HEK293 (cell line): ENCODE results near the gene NABP2.

ENCODE experiments used
- CTCF ChIA-PET: fragments of 350-600 bp; formaldehyde crosslinking; extraction: SDS; loops from one replicate; lab custom pipeline; 2021; ENCODE audit warnings: antibody characterized with exemption; lab: Yijun Ruan, JAX
- POLR2A ChIA-PET: fragments of 300-600 bp; formaldehyde crosslinking; extraction: SDS; loops from one replicate; lab custom pipeline; 2020; ENCODE audit warnings: antibody characterized with exemption, inconsistent platforms; lab: Yijun Ruan, JAX
- H3K27ac ChIP-seq: fragments of 200-500 bp; sonication (Bioruptor generic); 2 replicates; pipeline ENCODE4 v1.5.1; 2014; ENCODE audit warnings: low read depth, low read length, control low read depth, inconsistent platforms; ENCODE audit errors: extremely low read depth
- H3K36me3 ChIP-seq, 2 experiments: fragments of 200-500 bp in 1 of 2; sonication (Bioruptor generic) in 1 of 2; 1 replicate in 1 of 2; 2 replicates in 1 of 2; pipeline ENCODE4 v1.5.1; 2014 to 2017; ENCODE audit warnings: inconsistent platforms in 2 of 2, low read length in 2 of 2; ENCODE audit not compliant: control insufficient read depth in 2 of 2, insufficient read depth in 1 of 2
- H3K4me1 ChIP-seq: fragments of 200-500 bp; sonication (Bioruptor generic); 2 replicates; pipeline ENCODE4 v1.5.1; 2014; ENCODE audit warnings: mild to moderate bottlenecking, low read length, inconsistent platforms; ENCODE audit not compliant: control insufficient read depth, insufficient read depth
- H3K4me3 ChIP-seq: 2 replicates; pipeline ENCODE4 v1.5.1; 2011; ENCODE audit warnings: low read depth, mild to moderate bottlenecking, control low read depth, low read length, moderate library complexity
- H3K9me3 ChIP-seq: fragments of 200-500 bp; sonication (Bioruptor generic); 2 replicates; pipeline ENCODE4 v1.5.1; 2014; ENCODE audit warnings: low read depth, low read length, inconsistent platforms; ENCODE audit not compliant: control insufficient read depth, insufficient read depth
- EGR2 ChIP-seq: fragments of 450-650 bp; formaldehyde crosslinking; IDR thresholded peaks from 2 replicates; pipeline ENCODE4 v1.5.1; 2016; ENCODE audit warnings: low read depth, missing biosample characterization, missing genetic modification characterization
- FEZF1 ChIP-seq: fragments of 450-650 bp; formaldehyde crosslinking; IDR thresholded peaks from 2 replicates; pipeline ENCODE4 v1.5.1; 2016; ENCODE audit warnings: missing biosample characterization, missing genetic modification characterization
- GLI2 ChIP-seq: fragments of 450-650 bp; formaldehyde crosslinking; IDR thresholded peaks from 2 replicates; pipeline ENCODE4; 2017; ENCODE audit warnings: missing biosample characterization, missing genetic modification characterization, low read depth, borderline replicate concordance
- KLF1 ChIP-seq: fragments of 450-650 bp; formaldehyde crosslinking; IDR thresholded peaks from 2 replicates; pipeline ENCODE4 v1.5.1; 2016; ENCODE audit warnings: missing biosample characterization, missing genetic modification characterization
- KLF7 ChIP-seq: fragments of 450-650 bp; formaldehyde crosslinking; IDR thresholded peaks from 2 replicates; pipeline ENCODE4 v1.5.1; 2016; ENCODE audit warnings: missing biosample characterization, missing genetic modification characterization, borderline replicate concordance
- RBAK ChIP-seq: fragments of 450-650 bp; formaldehyde crosslinking; IDR thresholded peaks from 2 replicates; pipeline ENCODE4 v1.5.1; 2016; ENCODE audit warnings: missing biosample characterization, missing genetic modification characterization
- SALL2 ChIP-seq: fragments of 450-650 bp; formaldehyde crosslinking; IDR thresholded peaks from 2 replicates; pipeline ENCODE4 v1.5.0; 2017; ENCODE audit warnings: missing biosample characterization, mild to moderate bottlenecking, missing genetic modification characterization, borderline replicate concordance
- WT1 ChIP-seq: fragments of 450-650 bp; formaldehyde crosslinking; IDR thresholded peaks from 2 replicates; pipeline ENCODE4 v1.5.1; 2016; ENCODE audit warnings: missing biosample characterization, missing genetic modification characterization
- ZFP37 ChIP-seq: fragments of 450-650 bp; formaldehyde crosslinking; IDR thresholded peaks from 2 replicates; pipeline ENCODE4 v1.5.1; 2016; ENCODE audit warnings: missing biosample characterization, missing genetic modification characterization
- ZFP69B ChIP-seq: fragments of 450-650 bp; formaldehyde crosslinking; IDR thresholded peaks from 2 replicates; pipeline ENCODE4 v1.5.1; 2016; ENCODE audit warnings: missing biosample characterization, missing genetic modification characterization
- ZNF10 ChIP-seq: fragments of 450-650 bp; formaldehyde crosslinking; IDR thresholded peaks from 2 replicates; pipeline ENCODE4 v1.5.1; 2017; ENCODE audit warnings: missing biosample characterization, missing genetic modification characterization
- ZNF146 ChIP-seq: fragments of 450-650 bp; formaldehyde crosslinking; IDR thresholded peaks from 2 replicates; pipeline ENCODE4 v1.5.1; 2016; ENCODE audit warnings: missing biosample characterization, missing genetic modification characterization
- ZNF155 ChIP-seq: fragments of 450-650 bp; formaldehyde crosslinking; IDR thresholded peaks from 2 replicates; pipeline ENCODE4 v1.5.1; 2016; ENCODE audit warnings: missing biosample characterization, missing genetic modification characterization
- ZNF214 ChIP-seq: fragments of 450-650 bp; formaldehyde crosslinking; IDR thresholded peaks from 2 replicates; pipeline ENCODE4 v1.5.1; 2017; ENCODE audit warnings: missing biosample characterization, mild to moderate bottlenecking, missing genetic modification characterization, borderline replicate concordance
- ZNF221 ChIP-seq: fragments of 450-650 bp; formaldehyde crosslinking; IDR thresholded peaks from 2 replicates; pipeline ENCODE4 v1.5.1; 2017; ENCODE audit warnings: missing biosample characterization, missing genetic modification characterization, borderline replicate concordance
- ZNF302 ChIP-seq: fragments of 450-650 bp; formaldehyde crosslinking; IDR thresholded peaks from 2 replicates; pipeline ENCODE4 v1.5.1; 2016; ENCODE audit warnings: missing biosample characterization, missing genetic modification characterization, low read depth
- ZNF341 ChIP-seq: fragments of 450-650 bp; formaldehyde crosslinking; IDR thresholded peaks from 2 replicates; pipeline ENCODE4; 2016; ENCODE audit warnings: low read depth, missing biosample characterization, missing genetic modification characterization
- ZNF426 ChIP-seq: fragments of 450-650 bp; formaldehyde crosslinking; IDR thresholded peaks from 2 replicates; pipeline ENCODE4 v1.5.1; 2017; ENCODE audit warnings: missing biosample characterization, missing genetic modification characterization, mild to moderate bottlenecking, inconsistent platforms, moderate library complexity
- ZNF529 ChIP-seq: fragments of 450-650 bp; formaldehyde crosslinking; IDR thresholded peaks from 2 replicates; pipeline ENCODE4 v1.5.1; 2017; ENCODE audit warnings: missing genetic modification characterization, missing biosample characterization; ENCODE audit not compliant: insufficient replicate concordance
- ZNF544 ChIP-seq: fragments of 450-650 bp; formaldehyde crosslinking; IDR thresholded peaks from 2 replicates; pipeline ENCODE4 v1.5.0; 2017; ENCODE audit warnings: missing biosample characterization, missing genetic modification characterization
- ZNF585B ChIP-seq: fragments of 450-650 bp; formaldehyde crosslinking; IDR thresholded peaks from 2 replicates; pipeline ENCODE4 v1.5.1; 2016; ENCODE audit warnings: missing biosample characterization, missing genetic modification characterization
- ZNF624 ChIP-seq: fragments of 450-650 bp; formaldehyde crosslinking; IDR thresholded peaks from 2 replicates; pipeline ENCODE4 v1.5.1; 2017; ENCODE audit warnings: missing biosample characterization, missing genetic modification characterization
- ZNF626 ChIP-seq: fragments of 450-650 bp; sonication (Bioruptor Pico); formaldehyde crosslinking; IDR thresholded peaks from 2 replicates; pipeline ENCODE4 v1.5.1; 2018; ENCODE audit warnings: missing biosample characterization, missing genetic modification characterization, inconsistent platforms
- ZNF654 ChIP-seq: fragments of 450-650 bp; formaldehyde crosslinking; IDR thresholded peaks from 2 replicates; pipeline ENCODE4 v1.5.1; 2016; ENCODE audit warnings: low read depth, missing biosample characterization, missing genetic modification characterization
- ZXDB ChIP-seq: fragments of 450-650 bp; formaldehyde crosslinking; IDR thresholded peaks from 2 replicates; pipeline ENCODE4 v1.5.1; 2016; ENCODE audit warnings: missing biosample characterization, missing genetic modification characterization
- TF ChIP-seq, protein P1 (sequence below): fragments of 450-650 bp; formaldehyde crosslinking; IDR thresholded peaks from 2 replicates; pipeline ENCODE4 v1.5.1; 2016; ENCODE audit warnings: missing biosample characterization, missing genetic modification characterization
- TF ChIP-seq, protein P2 (sequence below): IDR thresholded peaks from 2 replicates; pipeline ENCODE4 v1.6.1; 2011; ENCODE audit warnings: mild to moderate bottlenecking, low read depth, low read length, borderline replicate concordance
- TF ChIP-seq, protein P3 (sequence below): fragments of 450-650 bp; formaldehyde crosslinking; IDR thresholded peaks from 2 replicates; pipeline ENCODE4 v1.5.1; 2017; ENCODE audit warnings: missing biosample characterization, missing genetic modification characterization
- TF ChIP-seq, protein P4 (sequence below): fragments of 450-650 bp; formaldehyde crosslinking; IDR thresholded peaks from 2 replicates; pipeline ENCODE4 v1.5.1; 2016; ENCODE audit warnings: missing biosample characterization, missing genetic modification characterization, low read depth
- TF ChIP-seq, protein P5 (sequence below): fragments of 450-650 bp; formaldehyde crosslinking; IDR thresholded peaks from 2 replicates; pipeline ENCODE4 v1.5.1; 2016; ENCODE audit warnings: missing biosample characterization, missing genetic modification characterization, low read depth

Gene NABP2

DNA sequence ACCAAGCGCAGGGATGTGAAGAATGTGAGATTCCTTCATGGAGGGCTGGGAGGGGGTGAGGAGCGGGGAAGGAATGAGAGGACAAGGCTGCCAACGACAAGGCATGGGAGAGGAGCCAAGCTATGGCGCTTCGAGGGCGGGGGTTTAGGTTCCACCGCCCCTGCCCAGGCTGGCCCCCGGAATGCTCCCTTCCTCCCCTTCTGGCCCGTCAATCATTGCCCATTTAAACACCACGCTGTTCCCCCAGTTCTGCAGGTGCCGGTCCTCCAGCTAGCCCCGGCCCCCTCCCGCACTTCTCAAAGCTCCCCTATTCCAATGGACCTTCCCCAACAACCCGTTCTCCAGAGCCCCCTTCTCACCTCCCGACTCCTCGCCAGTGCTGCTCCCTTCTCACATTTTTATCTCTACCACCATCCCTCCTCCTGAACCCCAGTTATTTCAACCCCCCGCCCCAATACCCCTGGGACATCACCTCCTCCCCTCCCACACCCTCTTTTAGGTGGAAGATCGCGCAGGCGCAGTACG, 2.8 kb upstream of the NABP2 start:
- ChIA-PET CTCF (interaction anchor here (1.1 to 5.3 kb wide), 14 partner anchors 10 to 483 kb away, joined by 3 to 73 read pairs (median 8); partner anchors contain the start of genes ANKRD52, PA2G4, SMARCC2 and ZC3H10), POLR2A (interaction anchor here (0.6 to 3.6 kb wide), 37 partner anchors 9 to 415 kb away, joined by 3 to 59 read pairs (median 6); partner anchors contain the start of genes ANKRD52, CNPY2, COQ10A and CS)
- peak overlapping the region; percentile 77 for H3K4me3 ChIP-seq
- peaks cover 12% of the 10 kb centered on the region; the same call in 1 of the 2 replicates for H3K4me1 ChIP-seq
- peak overlapping the region; percentile 83 for H3K27ac ChIP-seq
- no peaks in the 10 kb centered on the region for H3K9me3 ChIP-seq
- peaks cover 3 to 18% of the 10 kb centered on the region in 2 experiments; a peak in 2 of 3 replicates for H3K36me3 ChIP-seq
- TF ChIP-seq ZFP69B (tag by site-specific recombination) = peak; percentile 82; the same call in 1 of the 2 replicates
- no peak for TF ChIP-seq ZNF529 (tag by site-specific recombination)
- no peak for TF ChIP-seq ZNF626
- TF ChIP-seq, protein P1, sequence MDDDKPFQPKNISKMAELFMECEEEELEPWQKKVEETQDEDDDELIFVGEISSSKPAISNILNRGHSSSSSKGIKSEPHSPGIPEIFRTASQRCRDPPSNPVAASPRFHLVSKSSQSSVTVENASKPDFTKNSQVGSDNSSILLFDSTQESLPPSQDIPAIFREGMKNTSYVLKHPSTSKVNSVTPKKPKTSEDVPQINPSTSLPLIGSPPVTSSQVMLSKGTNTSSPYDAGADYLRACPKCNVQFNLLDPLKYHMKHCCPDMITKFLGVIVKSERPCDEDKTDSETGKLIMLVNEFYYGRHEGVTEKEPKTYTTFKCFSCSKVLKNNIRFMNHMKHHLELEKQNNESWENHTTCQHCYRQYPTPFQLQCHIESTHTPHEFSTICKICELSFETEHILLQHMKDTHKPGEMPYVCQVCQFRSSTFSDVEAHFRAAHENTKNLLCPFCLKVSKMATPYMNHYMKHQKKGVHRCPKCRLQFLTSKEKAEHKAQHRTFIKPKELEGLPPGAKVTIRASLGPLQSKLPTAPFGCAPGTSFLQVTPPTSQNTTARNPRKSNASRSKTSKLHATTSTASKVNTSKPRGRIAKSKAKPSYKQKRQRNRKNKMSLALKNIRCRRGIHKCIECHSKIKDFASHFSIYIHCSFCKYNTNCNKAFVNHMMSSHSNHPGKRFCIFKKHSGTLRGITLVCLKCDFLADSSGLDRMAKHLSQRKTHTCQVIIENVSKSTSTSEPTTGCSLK (tag by site-specific recombination) = no peak
- TF ChIP-seq ZNF341 (tag by site-specific recombination) = peak; percentile 94
- TF ChIP-seq ZNF624 (tag by site-specific recombination) = no peak
- TF ChIP-seq ZNF654 (tag by site-specific recombination) = no peak
- TF ChIP-seq, protein P2, sequence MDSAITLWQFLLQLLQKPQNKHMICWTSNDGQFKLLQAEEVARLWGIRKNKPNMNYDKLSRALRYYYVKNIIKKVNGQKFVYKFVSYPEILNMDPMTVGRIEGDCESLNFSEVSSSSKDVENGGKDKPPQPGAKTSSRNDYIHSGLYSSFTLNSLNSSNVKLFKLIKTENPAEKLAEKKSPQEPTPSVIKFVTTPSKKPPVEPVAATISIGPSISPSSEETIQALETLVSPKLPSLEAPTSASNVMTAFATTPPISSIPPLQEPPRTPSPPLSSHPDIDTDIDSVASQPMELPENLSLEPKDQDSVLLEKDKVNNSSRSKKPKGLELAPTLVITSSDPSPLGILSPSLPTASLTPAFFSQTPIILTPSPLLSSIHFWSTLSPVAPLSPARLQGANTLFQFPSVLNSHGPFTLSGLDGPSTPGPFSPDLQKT = no peak
- TF ChIP-seq KLF1 = peak; percentile 68
- TF ChIP-seq ZNF10 (tag by site-specific recombination) = no peak
- TF ChIP-seq ZNF585B (tag by site-specific recombination) = no peak
- TF ChIP-seq, protein P3, sequence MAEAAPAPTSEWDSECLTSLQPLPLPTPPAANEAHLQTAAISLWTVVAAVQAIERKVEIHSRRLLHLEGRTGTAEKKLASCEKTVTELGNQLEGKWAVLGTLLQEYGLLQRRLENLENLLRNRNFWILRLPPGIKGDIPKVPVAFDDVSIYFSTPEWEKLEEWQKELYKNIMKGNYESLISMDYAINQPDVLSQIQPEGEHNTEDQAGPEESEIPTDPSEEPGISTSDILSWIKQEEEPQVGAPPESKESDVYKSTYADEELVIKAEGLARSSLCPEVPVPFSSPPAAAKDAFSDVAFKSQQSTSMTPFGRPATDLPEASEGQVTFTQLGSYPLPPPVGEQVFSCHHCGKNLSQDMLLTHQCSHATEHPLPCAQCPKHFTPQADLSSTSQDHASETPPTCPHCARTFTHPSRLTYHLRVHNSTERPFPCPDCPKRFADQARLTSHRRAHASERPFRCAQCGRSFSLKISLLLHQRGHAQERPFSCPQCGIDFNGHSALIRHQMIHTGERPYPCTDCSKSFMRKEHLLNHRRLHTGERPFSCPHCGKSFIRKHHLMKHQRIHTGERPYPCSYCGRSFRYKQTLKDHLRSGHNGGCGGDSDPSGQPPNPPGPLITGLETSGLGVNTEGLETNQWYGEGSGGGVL (tag by site-specific recombination) = peak; percentile 69; the same call in 1 of the 2 replicates
- no peak for TF ChIP-seq ZNF146
- TF ChIP-seq ZNF544 = no peak
- TF ChIP-seq FEZF1 = no peak
- peak; percentile 66; the same call in 1 of the 2 replicates for TF ChIP-seq KLF7 (tag by site-specific recombination)
- TF ChIP-seq ZNF221 (tag by site-specific recombination) = no peak
- no peak for TF ChIP-seq ZFP37 (tag by site-specific recombination)
- TF ChIP-seq, protein P4, sequence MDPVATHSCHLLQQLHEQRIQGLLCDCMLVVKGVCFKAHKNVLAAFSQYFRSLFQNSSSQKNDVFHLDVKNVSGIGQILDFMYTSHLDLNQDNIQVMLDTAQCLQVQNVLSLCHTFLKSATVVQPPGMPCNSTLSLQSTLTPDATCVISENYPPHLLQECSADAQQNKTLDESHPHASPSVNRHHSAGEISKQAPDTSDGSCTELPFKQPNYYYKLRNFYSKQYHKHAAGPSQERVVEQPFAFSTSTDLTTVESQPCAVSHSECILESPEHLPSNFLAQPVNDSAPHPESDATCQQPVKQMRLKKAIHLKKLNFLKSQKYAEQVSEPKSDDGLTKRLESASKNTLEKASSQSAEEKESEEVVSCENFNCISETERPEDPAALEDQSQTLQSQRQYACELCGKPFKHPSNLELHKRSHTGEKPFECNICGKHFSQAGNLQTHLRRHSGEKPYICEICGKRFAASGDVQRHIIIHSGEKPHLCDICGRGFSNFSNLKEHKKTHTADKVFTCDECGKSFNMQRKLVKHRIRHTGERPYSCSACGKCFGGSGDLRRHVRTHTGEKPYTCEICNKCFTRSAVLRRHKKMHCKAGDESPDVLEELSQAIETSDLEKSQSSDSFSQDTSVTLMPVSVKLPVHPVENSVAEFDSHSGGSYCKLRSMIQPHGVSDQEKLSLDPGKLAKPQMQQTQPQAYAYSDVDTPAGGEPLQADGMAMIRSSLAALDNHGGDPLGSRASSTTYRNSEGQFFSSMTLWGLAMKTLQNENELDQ (tag by site-specific recombination) = no peak
- no peak for TF ChIP-seq ZNF426 (tag by site-specific recombination)
- TF ChIP-seq ZNF155 (tag by site-specific recombination) = no peak
- TF ChIP-seq EGR2 = peak; percentile 53
- TF ChIP-seq WT1 (tag by site-specific recombination) = peak; percentile 74
- no peak for TF ChIP-seq ZNF302 (tag by site-specific recombination)
- TF ChIP-seq RBAK = no peak
- TF ChIP-seq ZNF214 (tag by site-specific recombination) = no peak
- peak; percentile 75 for TF ChIP-seq ZXDB (tag by site-specific recombination)
- no peak for TF ChIP-seq SALL2 (tag by site-specific recombination)
- TF ChIP-seq, protein P5, sequence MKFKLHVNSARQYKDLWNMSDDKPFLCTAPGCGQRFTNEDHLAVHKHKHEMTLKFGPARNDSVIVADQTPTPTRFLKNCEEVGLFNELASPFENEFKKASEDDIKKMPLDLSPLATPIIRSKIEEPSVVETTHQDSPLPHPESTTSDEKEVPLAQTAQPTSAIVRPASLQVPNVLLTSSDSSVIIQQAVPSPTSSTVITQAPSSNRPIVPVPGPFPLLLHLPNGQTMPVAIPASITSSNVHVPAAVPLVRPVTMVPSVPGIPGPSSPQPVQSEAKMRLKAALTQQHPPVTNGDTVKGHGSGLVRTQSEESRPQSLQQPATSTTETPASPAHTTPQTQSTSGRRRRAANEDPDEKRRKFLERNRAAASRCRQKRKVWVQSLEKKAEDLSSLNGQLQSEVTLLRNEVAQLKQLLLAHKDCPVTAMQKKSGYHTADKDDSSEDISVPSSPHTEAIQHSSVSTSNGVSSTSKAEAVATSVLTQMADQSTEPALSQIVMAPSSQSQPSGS (tag by site-specific recombination) = no peak
- TF ChIP-seq GLI2 (tag by site-specific recombination) = no peak
